A549 treated with GW870086 at 1 μM for 4 hours (cell line): ENCODE data around the gene ARHGAP29. TPM values are rescaled to one million over a fixed set of nuclear protein-coding genes. Genes with fewer than 3 reads are reported as not detected.

Experiments
- total RNA-seq: library from RNA; stranded (reverse); fragments of 200-300 nt; extraction: Qiagen RNA extraction; gene quantifications from 5 replicates; pipeline ENCODE4 v1.2.3, GENCODE V29; 2022; ENCODE audit warnings: low read depth

The ARHGAP29 gene, protein sequence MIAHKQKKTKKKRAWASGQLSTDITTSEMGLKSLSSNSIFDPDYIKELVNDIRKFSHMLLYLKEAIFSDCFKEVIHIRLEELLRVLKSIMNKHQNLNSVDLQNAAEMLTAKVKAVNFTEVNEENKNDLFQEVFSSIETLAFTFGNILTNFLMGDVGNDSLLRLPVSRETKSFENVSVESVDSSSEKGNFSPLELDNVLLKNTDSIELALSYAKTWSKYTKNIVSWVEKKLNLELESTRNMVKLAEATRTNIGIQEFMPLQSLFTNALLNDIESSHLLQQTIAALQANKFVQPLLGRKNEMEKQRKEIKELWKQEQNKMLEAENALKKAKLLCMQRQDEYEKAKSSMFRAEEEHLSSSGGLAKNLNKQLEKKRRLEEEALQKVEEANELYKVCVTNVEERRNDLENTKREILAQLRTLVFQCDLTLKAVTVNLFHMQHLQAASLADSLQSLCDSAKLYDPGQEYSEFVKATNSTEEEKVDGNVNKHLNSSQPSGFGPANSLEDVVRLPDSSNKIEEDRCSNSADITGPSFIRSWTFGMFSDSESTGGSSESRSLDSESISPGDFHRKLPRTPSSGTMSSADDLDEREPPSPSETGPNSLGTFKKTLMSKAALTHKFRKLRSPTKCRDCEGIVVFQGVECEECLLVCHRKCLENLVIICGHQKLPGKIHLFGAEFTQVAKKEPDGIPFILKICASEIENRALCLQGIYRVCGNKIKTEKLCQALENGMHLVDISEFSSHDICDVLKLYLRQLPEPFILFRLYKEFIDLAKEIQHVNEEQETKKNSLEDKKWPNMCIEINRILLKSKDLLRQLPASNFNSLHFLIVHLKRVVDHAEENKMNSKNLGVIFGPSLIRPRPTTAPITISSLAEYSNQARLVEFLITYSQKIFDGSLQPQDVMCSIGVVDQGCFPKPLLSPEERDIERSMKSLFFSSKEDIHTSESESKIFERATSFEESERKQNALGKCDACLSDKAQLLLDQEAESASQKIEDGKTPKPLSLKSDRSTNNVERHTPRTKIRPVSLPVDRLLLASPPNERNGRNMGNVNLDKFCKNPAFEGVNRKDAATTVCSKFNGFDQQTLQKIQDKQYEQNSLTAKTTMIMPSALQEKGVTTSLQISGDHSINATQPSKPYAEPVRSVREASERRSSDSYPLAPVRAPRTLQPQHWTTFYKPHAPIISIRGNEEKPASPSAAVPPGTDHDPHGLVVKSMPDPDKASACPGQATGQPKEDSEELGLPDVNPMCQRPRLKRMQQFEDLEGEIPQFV
- total RNA-seq: 11.0 to 16.5 TPM (median 15.2 TPM) in 5 replicates

DNA sequence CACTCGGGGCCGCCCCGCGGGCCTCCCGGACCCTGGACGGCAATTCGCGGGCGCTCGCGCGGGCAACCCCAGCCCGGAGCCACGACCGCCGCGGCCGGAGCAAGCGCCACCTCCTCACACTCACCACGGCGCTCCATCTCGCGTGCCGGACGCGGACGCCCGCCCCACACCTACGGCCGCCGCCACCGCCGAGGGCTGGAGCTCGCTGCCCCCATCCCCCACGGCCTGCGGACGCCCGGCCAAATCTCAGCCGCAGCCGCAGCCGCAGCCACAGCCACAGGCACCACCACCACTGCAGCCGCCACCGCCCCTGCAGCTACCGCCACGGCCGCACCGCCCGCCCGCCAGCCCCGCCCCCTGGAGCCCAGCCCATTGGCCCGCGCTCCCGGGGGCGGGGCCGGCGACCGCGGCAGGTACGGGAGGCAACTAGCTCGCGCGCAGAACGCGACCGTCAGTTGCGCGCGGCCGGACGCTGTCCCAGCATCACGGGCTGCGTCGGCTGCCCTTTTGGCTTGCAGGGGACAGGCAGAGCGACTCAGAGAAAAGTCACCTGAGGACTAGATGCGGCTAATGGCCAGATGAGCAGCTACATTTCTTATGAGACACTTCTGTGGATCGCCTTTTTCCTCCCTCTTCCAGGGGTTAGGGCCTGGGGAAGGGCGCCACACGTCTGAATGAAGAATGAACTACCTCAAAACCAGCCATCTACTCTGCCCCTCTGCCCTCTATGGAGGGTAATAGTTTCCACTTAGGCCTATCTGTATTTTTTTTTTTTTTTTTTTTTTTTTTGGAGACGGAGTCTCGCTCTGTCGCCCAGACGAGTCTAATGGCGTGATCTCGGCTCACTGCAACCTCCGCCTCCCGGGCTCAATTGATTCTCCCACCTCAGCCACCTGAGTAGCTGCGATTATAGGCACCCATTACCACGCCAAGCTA is at the start of gene ARHGAP29:
Gene ARHGAP29 (minus strand): TSS at position 294 of the 936 bp plus-strand sequence. CDS start 5,973 bp downstream, outside the sequence.

Other genes starting within 250 kb of the ARHGAP29 start
- 0.06 to 0.54 TPM (median 0.30 TPM) in 5 replicates for gene ABCA4, start 116.4 kb downstream of the ARHGAP29 start, total RNA-seq
- gene ABCD3, start 180.8 kb upstream of the ARHGAP29 start, total RNA-seq: 20.5 to 26.9 TPM (median 24.9 TPM) in 5 replicates